Activated naive CD4-positive, alpha-beta T cell treated with anti-CD3 and anti-CD28 coated beads for 36 hours (primary cell): ENCODE results near the gene ELAC1. TPM values are rescaled to one million over a fixed set of nuclear protein-coding genes. Genes with fewer than 3 reads are reported as not detected.
A peak's percentile ranks its signal among the peaks of the same experiment; 100 is the strongest.

Source experiments
- CTCF ChIA-PET: fragments of 350-600 bp; sonication (Branson Sonifier 250); formaldehyde crosslinking; loops from one replicate; lab custom pipeline; 2021; ENCODE audit warnings: antibody characterized with exemption; lab: Charles Lee
- DNase-seq: peaks from one replicate; pipeline ENCODE4 v3.0.0-alpha.2; 2020
- H3K27ac Mint-ChIP-seq: one replicate; pipeline ENCODE4 v1.8.0; 2021; ENCODE audit warnings: mild to moderate bottlenecking, mixed read lengths
- H3K27me3 Mint-ChIP-seq: one replicate; pipeline ENCODE4 v1.8.0; 2021; ENCODE audit warnings: low read depth, mixed read lengths
- H3K36me3 Mint-ChIP-seq: one replicate; pipeline ENCODE4 v1.8.0; 2021; ENCODE audit warnings: low read depth, mixed read lengths
- H3K4me1 Mint-ChIP-seq: one replicate; pipeline ENCODE4 v1.8.0; 2021; ENCODE audit warnings: low read depth, mixed read lengths
- H3K4me3 Mint-ChIP-seq: one replicate; pipeline ENCODE4 v1.8.0; 2021; ENCODE audit warnings: mild to moderate bottlenecking, moderate library complexity, mixed read lengths
- H3K9me3 Mint-ChIP-seq: one replicate; pipeline ENCODE4 v1.8.0; 2021; ENCODE audit warnings: mixed read lengths
- intact Hi-C: fragments of 100-400 bp; cut with micrococcal nuclease; formaldehyde crosslinking; loops from one replicate; pipeline ENCODE4 v1.15.1; 2023
- total RNA-seq, 2 experiments: library from RNA; stranded (reverse); gene quantifications; one replicate each; pipeline ENCODE4 v1.2.3, GENCODE V29; 2021

ELAC1 gene, protein sequence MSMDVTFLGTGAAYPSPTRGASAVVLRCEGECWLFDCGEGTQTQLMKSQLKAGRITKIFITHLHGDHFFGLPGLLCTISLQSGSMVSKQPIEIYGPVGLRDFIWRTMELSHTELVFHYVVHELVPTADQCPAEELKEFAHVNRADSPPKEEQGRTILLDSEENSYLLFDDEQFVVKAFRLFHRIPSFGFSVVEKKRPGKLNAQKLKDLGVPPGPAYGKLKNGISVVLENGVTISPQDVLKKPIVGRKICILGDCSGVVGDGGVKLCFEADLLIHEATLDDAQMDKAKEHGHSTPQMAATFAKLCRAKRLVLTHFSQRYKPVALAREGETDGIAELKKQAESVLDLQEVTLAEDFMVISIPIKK
- 1 to 10 TPM; 2.7 to 4.0 TPM for total RNA-seq

DNA sequence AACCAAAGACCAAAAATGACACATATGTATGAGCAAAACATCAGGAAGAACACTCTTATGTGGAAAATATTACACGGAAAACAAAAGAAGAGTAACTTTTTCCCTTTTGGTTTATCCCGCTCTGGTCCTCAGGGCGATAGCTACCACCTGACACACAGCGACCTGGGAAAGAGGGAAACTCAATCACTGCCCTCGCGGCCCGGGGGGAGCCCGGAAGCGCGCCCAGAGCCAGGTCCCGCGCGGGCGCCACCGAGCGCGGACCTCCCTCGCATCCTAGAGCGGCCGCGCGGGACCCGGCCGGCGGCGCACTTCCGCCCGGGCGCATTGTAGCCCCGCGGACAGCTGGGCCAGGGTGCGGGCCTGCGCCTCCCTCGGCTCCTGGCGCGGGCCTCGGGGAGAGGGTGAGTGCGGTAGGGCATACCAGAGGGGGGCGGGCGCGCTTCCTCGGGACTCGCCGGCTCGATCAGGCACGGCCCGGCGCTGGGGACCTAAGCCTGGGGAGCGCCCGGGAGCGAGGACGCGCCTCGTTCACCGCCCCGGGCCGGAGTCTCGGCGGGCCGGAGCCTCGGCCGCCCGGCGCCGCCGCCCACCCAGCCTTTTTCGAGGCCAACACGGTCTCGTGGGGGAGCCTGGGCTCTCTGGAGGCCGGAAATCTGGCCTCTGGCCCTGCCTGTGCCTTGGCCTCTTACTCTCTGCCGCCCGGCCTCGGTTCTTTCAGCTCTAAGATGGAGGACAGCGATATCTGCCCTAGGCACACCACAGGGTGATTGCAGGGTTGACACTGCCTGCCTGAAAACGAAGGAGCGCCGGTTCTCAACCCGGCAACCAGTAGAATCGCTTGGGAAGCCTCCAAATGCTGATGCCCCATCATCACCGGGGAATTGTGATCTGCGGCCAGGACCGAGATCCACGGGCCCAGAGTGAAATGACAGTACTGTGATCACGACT lies at the start of gene ELAC1:
Gene ELAC1 (plus strand): TSS at position 327 of the 948 bp plus-strand sequence. CDS start 6,365 bp downstream, outside the sequence.
- peak; percentile 63 for DNase-seq
- Mint-ChIP-seq H3K27me3 (no peaks in the 10 kb centered on the region), H3K4me3 (peak within 1 kb of the TSS; percentile 94), H3K27ac (peak within 1 kb of the TSS; percentile 91), H3K9me3 (peaks cover 9% of the 10 kb centered on the region), H3K4me1 (peaks cover 23% of the 10 kb centered on the region), H3K36me3 (peaks cover 3% of the 10 kb centered on the region)
- CTCF ChIA-PET = interaction anchor here (0.7 to 1.2 kb wide), 7 partner anchors 10 to 157 kb away, joined by 3 to 4 read pairs (median 3); partner anchors contain the start of gene SMAD4
- intact Hi-C loops = loop anchor here (1.0 to 5.0 kb wide), 3 partner anchors 62 to 229 kb away; partner anchors contain the start of genes MEX3C and SMAD4

- peaks cover 49% of the 10 kb centered on the region for H3K36me3 Mint-ChIP-seq
Measured at GRCh38 chr18:50918153-50918552, 49.7 kb upstream of the ELAC1 start.

DNA sequence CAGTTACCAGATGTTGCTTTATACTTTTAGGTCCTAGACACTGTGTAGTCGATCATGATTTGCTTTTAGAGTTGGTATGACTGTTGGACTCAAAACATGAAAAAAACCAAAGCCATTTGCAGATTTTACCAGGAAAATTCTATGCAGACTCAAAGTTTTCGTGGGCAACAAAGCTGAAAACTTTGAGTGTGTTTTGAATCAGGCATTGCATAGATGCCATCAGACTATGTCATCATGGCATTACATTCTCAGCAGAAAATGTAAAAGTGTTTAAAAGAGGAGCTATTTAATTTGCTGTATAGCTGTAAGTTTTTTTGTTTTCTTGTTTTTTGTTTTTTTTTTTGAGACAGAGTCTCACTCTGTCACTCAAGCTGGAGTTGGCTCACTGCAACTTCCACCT lies 43.5 kb upstream of the ELAC1 start:
- H3K27ac Mint-ChIP-seq = no peak overlapping the region
- no peak overlapping the region for H3K4me3 Mint-ChIP-seq
- intact Hi-C loops = no loop called here
- H3K4me1 Mint-ChIP-seq = no peaks in the 10 kb centered on the region
- no peak for DNase-seq
- CTCF ChIA-PET = interaction anchor here (1.5 kb wide), 1 partner anchor 9 kb away, joined by 4 read pairs; no protein-coding TSS in a partner anchor
- H3K36me3 Mint-ChIP-seq = peaks cover 51% of the 10 kb centered on the region
- H3K9me3 Mint-ChIP-seq = peaks cover 5% of the 10 kb centered on the region
- no peaks in the 10 kb centered on the region for H3K27me3 Mint-ChIP-seq

More at GRCh38 chr18:50918153-50918552, 49.7 kb upstream of the ELAC1 start:
- Mint-ChIP-seq H3K4me1 (peaks cover 15% of the 10 kb centered on the region), H3K9me3 (no peaks in the 10 kb centered on the region), H3K4me3 (no peak overlapping the region), H3K27ac (no peak overlapping the region), H3K27me3 (no peaks in the 10 kb centered on the region)
- intact Hi-C loops = no loop called here
- DNase-seq = no peak
- CTCF ChIA-PET = interaction anchor here (0.7 kb wide), 1 partner anchor 38 kb away, joined by 5 read pairs; no protein-coding TSS in a partner anchor

DNA sequence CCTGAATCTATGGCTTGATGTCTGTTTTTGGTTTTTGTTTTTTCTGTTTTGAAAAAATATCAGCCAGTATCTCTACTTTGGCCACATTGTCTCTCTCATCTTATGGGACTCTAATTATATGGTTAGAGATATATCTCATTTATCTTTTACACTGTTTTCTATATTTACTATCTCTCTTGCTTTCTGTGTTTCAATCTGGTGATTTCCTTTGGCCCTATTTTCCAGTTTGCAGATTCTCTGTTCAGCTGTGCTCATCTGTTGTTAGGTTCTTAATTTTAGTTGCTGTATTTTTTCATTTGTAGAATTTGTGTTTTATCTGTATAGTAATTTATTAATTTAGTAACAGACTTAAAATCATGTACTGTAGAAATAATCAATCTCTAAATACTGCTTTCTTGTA lies 41.3 kb upstream of the ELAC1 start:
- H3K36me3 Mint-ChIP-seq = peaks cover 45% of the 10 kb centered on the region
- no peak for DNase-seq
- no peaks in the 10 kb centered on the region for H3K27me3 Mint-ChIP-seq
- peaks cover 5% of the 10 kb centered on the region for H3K9me3 Mint-ChIP-seq
- no peaks in the 10 kb centered on the region for H3K4me1 Mint-ChIP-seq
- CTCF ChIA-PET = no interaction called here
- no peak overlapping the region for H3K4me3 Mint-ChIP-seq
- H3K27ac Mint-ChIP-seq = no peak overlapping the region
- intact Hi-C loops = no loop called here

DNA sequence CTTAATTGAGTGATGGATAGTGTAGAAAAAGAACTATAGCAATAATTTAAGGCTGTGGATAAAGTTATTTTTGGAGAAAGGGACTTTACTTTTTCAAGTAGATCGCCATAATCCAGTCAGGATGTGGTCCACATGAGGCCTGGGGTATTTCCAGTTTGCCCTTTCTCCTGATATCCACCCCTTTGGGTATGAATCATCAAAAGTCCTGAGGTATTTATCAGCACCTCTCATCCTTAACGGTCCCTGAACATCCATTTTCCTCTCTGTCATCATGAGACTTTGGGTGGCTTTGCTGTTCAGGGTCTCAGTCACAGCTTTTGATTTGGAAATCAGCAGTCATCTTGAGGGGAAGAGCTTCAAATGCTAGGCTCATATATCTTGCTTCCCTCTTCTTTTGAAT lies 39.3 kb upstream of the ELAC1 start:
- Mint-ChIP-seq H3K9me3 (peaks cover 5% of the 10 kb centered on the region), H3K27ac (no peak overlapping the region), H3K4me3 (no peak overlapping the region), H3K27me3 (no peaks in the 10 kb centered on the region), H3K36me3 (peaks cover 34% of the 10 kb centered on the region), H3K4me1 (no peaks in the 10 kb centered on the region)
- CTCF ChIA-PET = no interaction called here
- DNase-seq = no peak
- intact Hi-C loops = no loop called here

GRCh38 chr18:50933684-50934083 lies 34.2 kb upstream of the ELAC1 start:
- H3K27me3 Mint-ChIP-seq = no peaks in the 10 kb centered on the region
- H3K27ac Mint-ChIP-seq = no peak overlapping the region
- no peaks in the 10 kb centered on the region for H3K9me3 Mint-ChIP-seq
- DNase-seq = no peak
- CTCF ChIA-PET = interaction anchor here (1.3 kb wide), 1 partner anchor 9 kb away, joined by 4 read pairs; no protein-coding TSS in a partner anchor
- intact Hi-C loops = no loop called here
- H3K4me1 Mint-ChIP-seq = peaks cover 6% of the 10 kb centered on the region
- H3K36me3 Mint-ChIP-seq = peaks cover 21% of the 10 kb centered on the region
- no peak overlapping the region for H3K4me3 Mint-ChIP-seq

- CTCF ChIA-PET = no interaction called here
- intact Hi-C loops = no loop called here
- Mint-ChIP-seq H3K36me3 (peaks cover 27% of the 10 kb centered on the region), H3K9me3 (no peaks in the 10 kb centered on the region), H3K27me3 (no peaks in the 10 kb centered on the region), H3K4me3 (no peak overlapping the region), H3K27ac (no peak overlapping the region), H3K4me1 (peaks cover 6% of the 10 kb centered on the region)
- DNase-seq = no peak
Measured at GRCh38 chr18:50934545-50935211, 33.2 kb upstream of the ELAC1 start.

- Mint-ChIP-seq H3K36me3 (peaks cover 30% of the 10 kb centered on the region), H3K9me3 (no peaks in the 10 kb centered on the region), H3K4me1 (peaks cover 6% of the 10 kb centered on the region), H3K27me3 (no peaks in the 10 kb centered on the region), H3K4me3 (no peak overlapping the region), H3K27ac (no peak overlapping the region)
- intact Hi-C loops = no loop called here
- CTCF ChIA-PET = no interaction called here
- no peak for DNase-seq
Measured at GRCh38 chr18:50935493-50936191, 32.2 kb upstream of the ELAC1 start.

DNA sequence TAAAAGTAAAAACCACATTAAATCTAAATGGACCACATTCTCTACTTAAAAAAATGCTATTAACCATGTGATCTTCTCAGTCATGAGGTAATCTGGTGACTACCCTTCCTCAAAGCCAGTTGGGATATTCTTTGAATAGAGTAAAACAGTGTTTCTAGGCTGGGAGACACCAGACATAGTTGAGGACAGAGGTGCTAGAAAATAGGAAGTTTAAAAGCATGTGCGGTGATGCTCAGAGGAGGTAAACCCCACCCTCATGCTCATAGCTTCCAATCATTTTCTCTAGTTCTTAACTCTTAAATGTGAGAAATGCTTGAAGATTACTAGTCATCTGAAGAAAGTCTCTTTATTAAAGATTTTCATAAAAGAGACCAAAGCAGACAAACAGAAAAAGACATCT lies 30.7 kb upstream of the ELAC1 start:
- Mint-ChIP-seq H3K4me3 (no peak overlapping the region), H3K9me3 (no peaks in the 10 kb centered on the region), H3K27ac (peak overlapping the region; percentile 56), H3K36me3 (peaks cover 35% of the 10 kb centered on the region), H3K27me3 (no peaks in the 10 kb centered on the region), H3K4me1 (peaks cover 6% of the 10 kb centered on the region)
- CTCF ChIA-PET = no interaction called here
- DNase-seq = no peak
- intact Hi-C loops = no loop called here

GRCh38 chr18:50938912-50939311 lies 28.9 kb upstream of the ELAC1 start:
- no peak for DNase-seq
- Mint-ChIP-seq H3K36me3 (peaks cover 30% of the 10 kb centered on the region), H3K4me1 (peaks cover 6% of the 10 kb centered on the region), H3K4me3 (no peak overlapping the region), H3K9me3 (no peaks in the 10 kb centered on the region), H3K27me3 (no peaks in the 10 kb centered on the region), H3K27ac (no peak overlapping the region)
- CTCF ChIA-PET = interaction anchor here (0.9 to 1.3 kb wide), 3 partner anchors 34 to 120 kb away, joined by 3 read pairs; partner anchors contain the start of gene MRO
- intact Hi-C loops = no loop called here

- peaks cover 28% of the 10 kb centered on the region for H3K36me3 Mint-ChIP-seq
- intact Hi-C loops = no loop called here
- H3K4me3 Mint-ChIP-seq = no peak overlapping the region
- CTCF ChIA-PET = interaction anchor here (1.6 kb wide), 1 partner anchor 107 kb away, joined by 5 read pairs; no protein-coding TSS in a partner anchor
- no peaks in the 10 kb centered on the region for H3K9me3 Mint-ChIP-seq
- no peak for DNase-seq
- no peak overlapping the region for H3K27ac Mint-ChIP-seq
- no peaks in the 10 kb centered on the region for H3K27me3 Mint-ChIP-seq
- H3K4me1 Mint-ChIP-seq = no peaks in the 10 kb centered on the region
Measured at GRCh38 chr18:50944245-50944932, 23.5 kb upstream of the ELAC1 start.
